ENCODE measurements around the gene RAB27A. TPM values are rescaled to one million over a fixed set of nuclear protein-coding genes. Genes with fewer than 3 reads are reported as not detected.

RAB27A gene
- polyA plus RNA-seq, 3 donors from 2014 or later, result 99.6 to 157 (median 150) TPM

DNA sequence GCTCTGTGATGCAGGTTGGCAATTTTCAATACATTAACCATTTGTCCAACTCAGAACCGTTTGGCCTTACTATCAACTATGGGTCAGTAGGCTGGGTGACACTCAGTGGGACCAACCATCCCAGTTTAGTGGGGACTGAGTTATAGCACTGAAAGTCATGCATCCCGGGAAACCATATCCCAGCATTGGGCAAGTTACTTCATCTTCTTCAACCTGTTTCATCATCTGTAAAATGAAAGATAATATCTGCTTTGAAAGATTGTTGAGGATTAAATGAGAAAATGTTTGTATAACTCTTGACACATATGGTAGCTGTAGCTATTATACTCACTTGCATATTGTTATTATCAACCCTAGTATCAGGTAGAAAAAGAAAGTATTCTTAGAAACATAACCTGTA lies 11.9 kb downstream of the RAB27A start:
- Mint-ChIP-seq H3K4me3 (peak overlapping the region; percentile 76 to 88 (median 80)), H3K9me3 (no peaks in the 10 kb centered on the region), H3K27me3 (ENCODE audit: low read depth in 3 of 3) (peaks cover 0 to 10% (median 2%) of the 10 kb centered on the region in 3 donors), H3K4me1 (peaks cover 90 to 96% of the 10 kb centered on the region in 2 donors), H3K27ac (peak overlapping the region; percentile 95 to 99 (median 98)), H3K36me3 (peaks cover 0 to 11% (median 8%) of the 10 kb centered on the region in 3 donors)
- no peak for DNase-seq

DNA sequence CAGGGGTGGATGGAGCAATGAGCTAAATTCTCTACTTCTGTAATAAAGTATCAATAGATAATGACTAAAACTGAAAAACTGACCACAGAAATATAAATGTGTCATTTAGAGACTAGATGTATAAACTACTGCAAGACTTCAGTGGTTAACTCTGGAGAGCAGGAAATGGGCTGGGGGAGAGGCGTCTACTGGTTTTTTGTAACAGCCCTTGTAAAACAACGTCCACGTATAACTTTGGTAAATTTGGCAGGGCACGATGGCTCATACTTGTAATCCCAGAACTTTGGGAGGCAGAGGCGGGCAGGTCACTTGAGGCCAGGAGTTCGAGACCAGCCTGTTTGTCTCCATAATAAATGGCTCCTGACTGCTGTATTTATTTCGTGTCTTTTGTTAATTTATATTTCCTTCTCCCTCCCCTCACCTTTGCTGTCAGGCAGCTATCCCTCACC lies 12.5 kb downstream of the RAB27A start:
- Mint-ChIP-seq H3K36me3 (peaks cover 0 to 13% (median 8%) of the 10 kb centered on the region in 3 donors), H3K4me1 (peaks cover 89 to 96% of the 10 kb centered on the region in 2 donors), H3K4me3 (peak overlapping the region; percentile 76 to 88 (median 80)), H3K9me3 (no peaks in the 10 kb centered on the region), H3K27me3 (ENCODE audit: low read depth in 3 of 3) (peaks cover 0 to 10% (median 2%) of the 10 kb centered on the region in 3 donors), H3K27ac (peak overlapping the region; percentile 95 to 99 (median 98))
- DNase-seq, result peak; percentile 75 to 80 (median 76)

DNA sequence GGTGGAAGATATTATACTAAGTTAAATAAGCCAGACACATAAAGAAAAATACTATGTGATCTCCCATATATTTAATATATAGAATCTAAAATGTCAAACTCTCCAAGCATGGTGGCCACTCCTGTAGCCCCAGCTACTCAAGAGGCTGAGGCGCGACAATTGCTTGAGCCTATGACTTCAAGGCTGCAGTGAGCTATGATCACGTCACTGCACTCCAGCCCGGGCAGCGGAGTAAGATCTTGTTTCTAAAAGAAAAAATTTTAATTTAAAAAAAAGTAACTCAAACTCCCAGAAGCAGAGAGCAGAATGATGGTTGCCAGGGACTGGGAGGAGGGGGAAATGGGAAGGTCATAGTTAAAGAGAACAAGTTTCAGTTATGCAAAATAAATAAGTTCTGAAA lies 13.3 kb downstream of the RAB27A start:
- Mint-ChIP-seq H3K27ac (peak overlapping the region; percentile 95 to 99 (median 98)), H3K36me3 (peaks cover 0 to 13% (median 8%) of the 10 kb centered on the region in 3 donors), H3K27me3 (ENCODE audit: low read depth in 3 of 3) (peaks cover 0 to 10% (median 2%) of the 10 kb centered on the region in 3 donors), H3K9me3 (no peaks in the 10 kb centered on the region), H3K4me3 (peak overlapping the region in 4 of 5 donors; percentile 76 to 88 (median 81)), H3K4me1 (peaks cover 88 to 96% of the 10 kb centered on the region in 2 donors)
- no peak for DNase-seq

DNA sequence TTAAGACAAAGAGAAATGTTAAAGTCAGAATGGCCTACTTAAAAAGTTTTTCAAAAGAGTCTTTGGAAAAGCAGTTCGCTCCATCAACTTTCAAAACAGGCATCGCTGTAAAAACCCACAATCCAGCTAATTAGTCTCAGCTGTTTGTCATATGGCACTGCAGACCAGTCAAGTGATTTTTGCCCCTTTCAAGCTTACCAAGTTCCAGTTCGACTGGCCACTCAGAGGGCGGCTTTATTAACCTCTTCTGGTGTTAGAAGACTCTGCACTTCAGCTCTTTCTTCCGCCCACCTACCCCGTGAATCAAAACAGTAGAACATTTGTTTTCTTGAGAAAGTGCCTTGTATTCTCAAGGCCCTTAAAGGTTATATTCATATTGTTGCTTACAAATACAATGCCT lies 19.3 kb downstream of the RAB27A start:
- peak overlapping the region; percentile 95 to 99 (median 98) for H3K27ac Mint-ChIP-seq
- H3K9me3 Mint-ChIP-seq, result no peaks in the 10 kb centered on the region
- H3K36me3 Mint-ChIP-seq, result peaks cover 12 to 27% (median 12%) of the 10 kb centered on the region in 3 donors
- peaks cover 0 to 9% (median 2%) of the 10 kb centered on the region in 3 donors for H3K27me3 Mint-ChIP-seq (ENCODE audit: low read depth in 3 of 3)
- DNase-seq, result no peak
- H3K4me3 Mint-ChIP-seq, result peak overlapping the region in 1 of 5 donors; percentile 41
- H3K4me1 Mint-ChIP-seq, result peaks cover 88 to 96% of the 10 kb centered on the region in 2 donors

DNA sequence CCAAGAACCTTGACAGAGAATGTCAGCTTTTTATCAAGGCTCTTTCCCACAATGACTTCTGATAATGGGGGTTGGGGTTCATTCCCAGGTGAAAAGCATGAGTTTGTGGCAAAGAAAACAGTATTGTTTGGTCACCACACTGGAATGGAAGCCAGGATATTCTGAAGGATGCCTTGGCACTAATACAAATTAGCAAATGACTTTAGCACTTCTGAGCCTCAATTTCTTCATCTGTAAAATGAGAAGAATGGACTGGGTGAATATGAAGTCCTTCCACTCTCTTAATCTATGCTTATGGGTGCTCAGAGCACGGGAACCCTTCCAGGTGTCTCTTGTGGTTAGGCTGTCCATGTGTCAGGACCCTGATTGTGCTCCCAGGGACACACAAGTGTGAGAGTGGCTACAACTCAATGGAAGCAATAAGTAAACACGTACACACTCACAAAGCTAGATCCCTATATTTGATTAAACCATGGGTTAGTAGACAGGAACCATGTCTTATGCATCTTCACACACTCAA lies 21.4 kb downstream of the RAB27A start:
- peak overlapping the region; percentile 95 to 99 (median 98) for H3K27ac Mint-ChIP-seq
- no peaks in the 10 kb centered on the region for H3K9me3 Mint-ChIP-seq
- peaks cover 5 to 18% (median 12%) of the 10 kb centered on the region in 3 donors for H3K36me3 Mint-ChIP-seq
- H3K4me3 Mint-ChIP-seq, result peak overlapping the region; percentile 71 to 88 (median 82)
- DNase-seq, result no peak
- H3K27me3 Mint-ChIP-seq (ENCODE audit: low read depth in 3 of 3), result peaks cover 0 to 6% (median 2%) of the 10 kb centered on the region in 3 donors
- H3K4me1 Mint-ChIP-seq, result peaks cover 80 to 92% of the 10 kb centered on the region in 2 donors

DNA sequence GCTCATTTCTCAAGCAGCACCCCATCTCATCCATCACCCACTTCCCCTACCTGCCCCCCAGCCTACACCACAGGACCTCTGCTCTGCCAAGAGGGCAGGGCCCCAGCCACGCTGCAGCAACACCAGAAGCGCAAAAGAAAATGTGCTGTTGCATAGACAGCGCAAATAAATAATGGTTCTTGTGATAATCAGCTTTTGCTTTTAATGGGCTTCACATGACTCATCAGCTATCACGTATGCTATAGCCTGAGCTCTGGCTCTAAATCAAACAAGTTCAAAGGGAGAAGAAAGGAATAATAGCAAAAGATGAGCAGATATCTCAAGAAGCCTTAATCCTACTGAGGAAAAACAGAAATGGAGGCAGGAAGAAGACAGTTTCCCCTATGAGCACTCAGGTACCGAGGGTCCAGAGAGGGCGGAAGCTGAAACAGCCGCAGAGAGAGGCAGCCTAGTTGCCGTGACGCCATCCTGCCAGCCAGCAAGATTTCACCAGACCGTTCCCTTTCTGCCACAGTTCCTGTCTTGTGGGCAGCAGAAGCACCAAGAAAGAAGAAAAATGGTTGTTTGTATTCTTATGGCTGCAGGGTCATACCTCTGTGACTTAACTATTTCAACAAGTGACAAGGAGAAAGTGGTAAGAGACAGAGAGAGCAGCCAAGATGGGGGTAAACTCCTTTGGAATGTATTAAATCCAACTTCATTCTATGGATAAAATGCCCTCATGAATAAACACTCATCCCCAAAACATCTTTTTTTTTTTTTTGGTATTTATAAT lies 22.0 kb downstream of the RAB27A start:
- H3K4me3 Mint-ChIP-seq, result peak overlapping the region; percentile 71 to 88 (median 82)

DNA sequence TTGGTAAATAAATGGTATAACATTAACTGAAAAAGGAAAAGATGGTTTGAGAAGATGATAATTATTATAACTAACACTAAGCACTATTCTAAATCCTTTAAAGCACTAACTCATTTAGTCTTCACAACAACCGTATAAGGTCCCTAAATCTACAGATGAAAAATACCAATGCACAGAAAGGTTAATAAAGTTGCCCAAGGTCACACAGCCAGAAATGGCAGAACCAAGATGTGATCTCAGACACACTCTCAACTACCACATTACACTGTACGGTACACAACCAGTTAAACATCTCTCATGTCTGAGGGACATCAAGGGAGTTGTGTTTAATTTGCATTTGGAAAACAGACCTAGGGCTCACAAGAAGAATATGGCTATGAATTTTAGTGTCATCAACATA lies 23.1 kb downstream of the RAB27A start:
- Mint-ChIP-seq H3K27ac (peak overlapping the region; percentile 95 to 99 (median 98)), H3K9me3 (no peaks in the 10 kb centered on the region), H3K4me1 (peaks cover 75 to 81% of the 10 kb centered on the region in 2 donors), H3K36me3 (peaks cover 5 to 18% (median 12%) of the 10 kb centered on the region in 3 donors), H3K27me3 (ENCODE audit: low read depth in 3 of 3) (peaks cover 2 to 9% (median 4%) of the 10 kb centered on the region in 3 donors), H3K4me3 (peak overlapping the region; percentile 71 to 88 (median 82))
- DNase-seq, result no peak

More for the DNA sequence above, 22.0 kb downstream of the RAB27A start:
- no peaks in the 10 kb centered on the region for H3K9me3 Mint-ChIP-seq
- peaks cover 2 to 9% (median 3%) of the 10 kb centered on the region in 3 donors for H3K27me3 Mint-ChIP-seq (ENCODE audit: low read depth in 3 of 3)
- H3K27ac Mint-ChIP-seq, result peak overlapping the region; percentile 95 to 99 (median 98)
- peaks cover 5 to 19% (median 12%) of the 10 kb centered on the region in 3 donors for H3K36me3 Mint-ChIP-seq
- peak; percentile 83 to 87 (median 86) for DNase-seq
- peaks cover 81 to 92% of the 10 kb centered on the region in 2 donors for H3K4me1 Mint-ChIP-seq

DNA sequence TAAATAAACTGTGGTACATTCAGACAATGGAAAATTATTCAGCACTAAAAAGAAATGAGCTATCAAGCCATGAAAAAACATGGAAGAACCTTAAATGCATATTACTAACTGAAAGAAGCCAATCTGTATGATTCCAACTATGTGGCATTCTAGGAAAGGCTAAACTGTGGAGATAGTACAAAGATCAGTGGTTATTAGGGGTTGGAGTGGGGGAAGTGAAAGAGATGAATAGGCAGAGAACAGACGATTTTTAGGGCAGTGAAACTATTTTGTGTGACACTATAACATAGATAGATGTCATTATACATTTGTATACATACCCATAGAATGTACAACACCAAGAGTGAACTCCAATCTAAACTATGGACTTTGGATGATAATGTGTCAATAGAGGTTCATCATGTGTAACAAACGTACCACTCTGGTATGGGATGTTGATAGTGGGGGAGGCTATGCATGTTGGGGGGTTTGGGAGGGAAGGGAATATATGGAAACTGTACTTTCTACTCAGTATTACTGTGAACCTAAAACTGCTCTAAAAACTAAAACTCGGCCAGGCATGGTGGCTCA lies 29.0 kb downstream of the RAB27A start:
- H3K9me3 Mint-ChIP-seq, result no peaks in the 10 kb centered on the region
- H3K36me3 Mint-ChIP-seq, result peaks cover 0 to 9% (median 8%) of the 10 kb centered on the region in 3 donors
- DNase-seq, result no peak
- H3K4me3 Mint-ChIP-seq, result no peak overlapping the region
- H3K4me1 Mint-ChIP-seq, result peaks cover 57 to 63% of the 10 kb centered on the region in 2 donors
- H3K27me3 Mint-ChIP-seq (ENCODE audit: low read depth in 3 of 3), result peaks cover 2 to 4% (median 3%) of the 10 kb centered on the region in 3 donors
- peak overlapping the region in 5 of 6 donors; percentile 46 to 76 (median 65) for H3K27ac Mint-ChIP-seq

DNA sequence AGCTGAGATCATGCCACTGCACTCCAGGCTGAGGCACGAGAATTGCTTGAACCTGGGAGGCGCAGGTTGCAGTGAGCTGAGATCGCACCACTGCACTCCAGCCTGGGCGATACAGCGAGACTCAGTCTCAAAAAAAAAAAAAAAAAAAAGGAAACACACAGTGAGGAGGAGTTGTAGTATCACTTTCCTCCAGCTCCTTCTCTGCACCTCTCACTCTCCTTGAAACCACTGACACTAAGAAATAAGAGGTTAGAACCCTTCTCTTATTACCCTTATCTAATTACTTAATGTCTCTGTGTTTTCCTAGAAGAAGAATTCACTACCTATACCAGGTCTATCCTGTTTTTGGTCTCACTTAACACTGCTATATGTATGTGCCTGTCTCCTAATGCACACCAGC lies 31.7 kb downstream of the RAB27A start:
- H3K4me1 Mint-ChIP-seq, result peaks cover 63 to 65% of the 10 kb centered on the region in 2 donors
- peak in 1 of 3 donors; percentile 20 for DNase-seq
- peaks cover 0 to 5% (median 5%) of the 10 kb centered on the region in 3 donors for H3K36me3 Mint-ChIP-seq
- peak overlapping the region; percentile 86 to 99 (median 96) for H3K27ac Mint-ChIP-seq
- peak overlapping the region; percentile 42 to 94 (median 53) for H3K4me3 Mint-ChIP-seq
- peaks cover 2% of the 10 kb centered on the region in 3 donors for H3K27me3 Mint-ChIP-seq (ENCODE audit: low read depth in 3 of 3)
- no peaks in the 10 kb centered on the region for H3K9me3 Mint-ChIP-seq

DNA sequence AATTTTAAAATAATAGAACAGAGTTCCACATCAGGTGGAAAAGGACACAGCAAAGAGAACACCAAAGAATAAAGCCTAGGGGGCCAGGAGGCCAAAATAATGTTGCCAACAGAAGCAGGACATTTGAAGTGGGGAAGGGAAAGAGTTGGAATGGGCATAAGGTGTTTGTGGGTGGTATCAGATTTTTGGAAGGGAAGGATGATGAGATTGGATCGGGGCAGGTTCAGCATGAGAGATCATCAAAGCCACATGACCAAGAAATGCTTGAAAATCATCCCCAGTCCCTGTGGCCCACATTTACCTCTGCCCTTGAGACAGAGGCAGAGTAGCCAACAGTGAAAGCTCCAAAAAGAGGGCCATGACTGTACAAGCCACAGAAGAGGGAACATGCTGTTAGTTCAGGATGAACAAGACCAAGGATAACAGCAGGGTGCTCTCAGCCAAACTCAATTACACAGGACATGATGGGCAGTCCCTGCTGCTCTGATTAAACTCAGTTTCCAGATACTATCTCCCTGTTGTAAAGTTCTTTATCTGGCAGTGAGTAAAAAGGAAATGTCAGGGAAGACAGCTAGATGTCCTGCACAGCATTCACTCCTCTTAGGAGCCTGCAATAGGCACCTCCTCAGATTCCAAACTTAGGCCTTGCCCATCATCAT lies 32.5 kb downstream of the RAB27A start:
- Mint-ChIP-seq H3K9me3 (no peaks in the 10 kb centered on the region), H3K27ac (peak overlapping the region; percentile 86 to 99 (median 96)), H3K4me1 (peaks cover 63 to 66% of the 10 kb centered on the region in 2 donors), H3K4me3 (peak overlapping the region; percentile 15 to 94 (median 39)), H3K27me3 (ENCODE audit: low read depth in 3 of 3) (peaks cover 0 to 2% (median 0%) of the 10 kb centered on the region in 3 donors), H3K36me3 (peaks cover 0 to 5% (median 3%) of the 10 kb centered on the region in 3 donors)
- DNase-seq, result no peak

DNA sequence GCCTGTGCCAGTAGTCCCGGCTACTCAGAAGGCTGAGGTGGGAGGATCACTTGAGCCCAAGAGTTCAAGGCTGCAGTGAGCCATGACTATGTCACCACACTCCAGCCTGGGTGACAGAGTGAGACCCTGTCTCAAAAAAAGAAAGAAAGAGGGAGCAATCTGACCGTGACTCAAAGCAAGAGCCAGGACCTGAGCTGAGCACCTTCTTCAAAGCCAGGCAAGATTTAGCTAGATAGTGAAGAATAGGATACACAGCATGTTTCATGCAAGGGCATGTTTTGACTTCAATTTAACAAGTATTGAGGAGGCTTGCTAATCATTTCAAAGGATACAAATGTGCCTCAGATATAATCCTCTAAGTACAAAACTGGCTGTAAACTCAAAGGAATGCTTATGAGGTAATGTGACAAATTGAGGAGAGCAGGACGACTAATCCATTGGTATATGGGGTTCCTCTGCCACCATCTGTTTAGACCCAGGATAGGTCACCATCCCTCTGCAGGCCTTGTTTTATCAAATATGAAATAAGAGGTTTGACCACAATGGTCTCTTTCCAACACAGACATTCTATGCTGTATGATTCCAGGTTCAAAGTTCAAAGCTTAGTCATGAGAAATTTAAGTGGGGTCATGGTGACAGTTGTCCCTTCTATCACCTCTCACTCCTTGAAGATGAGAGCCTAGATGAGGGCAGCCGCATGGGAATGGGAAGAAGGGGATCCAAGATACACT lies 33.2 kb downstream of the RAB27A start:
- no peak for DNase-seq
- H3K9me3 Mint-ChIP-seq, result no peaks in the 10 kb centered on the region
- H3K36me3 Mint-ChIP-seq, result peaks cover 0 to 10% (median 3%) of the 10 kb centered on the region in 3 donors
- peak overlapping the region; percentile 81 to 94 (median 83) for H3K4me3 Mint-ChIP-seq
- H3K27ac Mint-ChIP-seq, result peak overlapping the region; percentile 86 to 99 (median 96)
- H3K27me3 Mint-ChIP-seq (ENCODE audit: low read depth in 3 of 3), result peaks cover 0 to 2% (median 0%) of the 10 kb centered on the region in 3 donors
- H3K4me1 Mint-ChIP-seq, result peaks cover 69 to 73% of the 10 kb centered on the region in 2 donors

DNA sequence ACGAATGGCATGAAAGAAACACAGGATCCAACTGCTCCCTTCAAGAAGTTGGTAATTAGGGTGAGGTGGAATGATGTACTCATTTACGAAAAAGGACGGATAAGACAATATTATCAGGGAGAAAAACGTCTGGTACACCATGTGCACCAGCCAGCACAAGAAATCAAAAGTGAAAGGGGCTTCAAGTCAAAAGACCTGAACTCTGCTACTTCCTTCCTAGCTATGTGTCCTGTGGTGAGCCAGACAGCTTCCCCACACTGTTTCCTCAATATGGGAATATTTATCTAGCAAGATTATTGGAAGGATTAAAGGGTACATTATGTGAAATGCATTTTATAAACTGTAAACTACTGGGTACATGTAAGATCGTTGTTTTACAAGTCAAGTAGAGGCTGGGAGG lies 33.9 kb downstream of the RAB27A start:
- H3K4me3 Mint-ChIP-seq, result peak overlapping the region; percentile 81 to 94 (median 83)

More for the DNA sequence above, 33.9 kb downstream of the RAB27A start:
- Mint-ChIP-seq H3K36me3 (peaks cover 0 to 10% (median 1%) of the 10 kb centered on the region in 3 donors), H3K4me1 (peaks cover 75 to 78% of the 10 kb centered on the region in 2 donors), H3K9me3 (no peaks in the 10 kb centered on the region), H3K27ac (peak overlapping the region; percentile 86 to 99 (median 96)), H3K27me3 (ENCODE audit: low read depth in 3 of 3) (peaks cover 0 to 2% (median 0%) of the 10 kb centered on the region in 3 donors)
- DNase-seq, result peak; percentile 37 to 45 (median 45)
